Nephron (organoid): Measurements from ENCODE around the gene TMEM52.

Experiments
- H3K27ac Mint-ChIP-seq, 3 experiments: 2 replicates each; pipeline ENCODE4 v1.8.0; 2020; ENCODE audit warnings: mixed read lengths in 3 of 3, mild to moderate bottlenecking in 2 of 3, moderate library complexity in 1 of 3
- H3K27me3 Mint-ChIP-seq: 2 replicates; pipeline ENCODE4 v1.8.0; 2021; ENCODE audit warnings: low read depth, mild to moderate bottlenecking, moderate library complexity, mixed read lengths
- H3K36me3 Mint-ChIP-seq: 2 replicates; pipeline ENCODE4 v1.8.0; 2020; ENCODE audit warnings: low read depth, mixed read lengths
- H3K4me1 Mint-ChIP-seq: 2 replicates; pipeline ENCODE4 v1.8.0; 2020; ENCODE audit warnings: mixed read lengths
- H3K4me3 Mint-ChIP-seq, 3 experiments: 2 replicates each; pipeline ENCODE4 v1.8.0; 2020; ENCODE audit warnings: mild to moderate bottlenecking in 3 of 3, mixed read lengths in 3 of 3, moderate library complexity in 2 of 3
- H3K9me3 Mint-ChIP-seq: 2 replicates; pipeline ENCODE4 v1.8.0; 2020; ENCODE audit warnings: mixed read lengths
- TF ChIP-seq, protein P1 (sequence below), 3 experiments: fragments of 200-600 bp; sonication (generic); IDR thresholded peaks; one replicate each; pipeline ENCODE4 v1.5.0; 2021; ENCODE audit warnings: antibody characterized with exemption in 3 of 3; ENCODE audit not compliant: unreplicated experiment in 3 of 3

Gene TMEM52

GRCh38 chr1:1920057-1920607 lies 1.1 kb upstream of the TMEM52 start:
- Mint-ChIP-seq H3K4me1 (peaks cover 12% of the 10 kb centered on the region), H3K27me3 (peaks cover 9% of the 10 kb centered on the region), H3K36me3 (no peaks in the 10 kb centered on the region), H3K4me3 (peak overlapping the region in 1 of 3 experiments; percentile 63), H3K9me3 (no peaks in the 10 kb centered on the region), H3K27ac (no peak overlapping the region)
- TF ChIP-seq, protein P1, sequence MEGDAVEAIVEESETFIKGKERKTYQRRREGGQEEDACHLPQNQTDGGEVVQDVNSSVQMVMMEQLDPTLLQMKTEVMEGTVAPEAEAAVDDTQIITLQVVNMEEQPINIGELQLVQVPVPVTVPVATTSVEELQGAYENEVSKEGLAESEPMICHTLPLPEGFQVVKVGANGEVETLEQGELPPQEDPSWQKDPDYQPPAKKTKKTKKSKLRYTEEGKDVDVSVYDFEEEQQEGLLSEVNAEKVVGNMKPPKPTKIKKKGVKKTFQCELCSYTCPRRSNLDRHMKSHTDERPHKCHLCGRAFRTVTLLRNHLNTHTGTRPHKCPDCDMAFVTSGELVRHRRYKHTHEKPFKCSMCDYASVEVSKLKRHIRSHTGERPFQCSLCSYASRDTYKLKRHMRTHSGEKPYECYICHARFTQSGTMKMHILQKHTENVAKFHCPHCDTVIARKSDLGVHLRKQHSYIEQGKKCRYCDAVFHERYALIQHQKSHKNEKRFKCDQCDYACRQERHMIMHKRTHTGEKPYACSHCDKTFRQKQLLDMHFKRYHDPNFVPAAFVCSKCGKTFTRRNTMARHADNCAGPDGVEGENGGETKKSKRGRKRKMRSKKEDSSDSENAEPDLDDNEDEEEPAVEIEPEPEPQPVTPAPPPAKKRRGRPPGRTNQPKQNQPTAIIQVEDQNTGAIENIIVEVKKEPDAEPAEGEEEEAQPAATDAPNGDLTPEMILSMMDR (IDR thresholded peaks at IDR 0.05; ENCODE audit: unreplicated experiment in 3 of 3) = no peak

GRCh38 chr1:1919304-1920056 lies 401 bp upstream of the TMEM52 start:
- peak overlapping the region; percentile 62 to 77 (median 63) for H3K4me3 Mint-ChIP-seq
- H3K36me3 Mint-ChIP-seq = no peaks in the 10 kb centered on the region
- H3K27ac Mint-ChIP-seq = peak overlapping the region in 1 of 3 experiments; percentile 61
- no peaks in the 10 kb centered on the region for H3K9me3 Mint-ChIP-seq
- H3K4me1 Mint-ChIP-seq = peaks cover 15% of the 10 kb centered on the region
- TF ChIP-seq, protein P1 (IDR thresholded peaks at IDR 0.05; ENCODE audit: unreplicated experiment in 3 of 3) = no peak
- H3K27me3 Mint-ChIP-seq = peaks cover 7% of the 10 kb centered on the region

GRCh38 chr1:1917995-1918900 lies 831 bp downstream of the TMEM52 start:
- peak overlapping the region; percentile 57 to 62 (median 57) for H3K4me3 Mint-ChIP-seq
- TF ChIP-seq, protein P1 (IDR thresholded peaks at IDR 0.05; ENCODE audit: unreplicated experiment in 3 of 3) = no peak
- no peaks in the 10 kb centered on the region for H3K9me3 Mint-ChIP-seq
- H3K36me3 Mint-ChIP-seq = no peaks in the 10 kb centered on the region
- no peak overlapping the region for H3K27ac Mint-ChIP-seq
- H3K27me3 Mint-ChIP-seq = peaks cover 13% of the 10 kb centered on the region
- peaks cover 22% of the 10 kb centered on the region for H3K4me1 Mint-ChIP-seq

DNA sequence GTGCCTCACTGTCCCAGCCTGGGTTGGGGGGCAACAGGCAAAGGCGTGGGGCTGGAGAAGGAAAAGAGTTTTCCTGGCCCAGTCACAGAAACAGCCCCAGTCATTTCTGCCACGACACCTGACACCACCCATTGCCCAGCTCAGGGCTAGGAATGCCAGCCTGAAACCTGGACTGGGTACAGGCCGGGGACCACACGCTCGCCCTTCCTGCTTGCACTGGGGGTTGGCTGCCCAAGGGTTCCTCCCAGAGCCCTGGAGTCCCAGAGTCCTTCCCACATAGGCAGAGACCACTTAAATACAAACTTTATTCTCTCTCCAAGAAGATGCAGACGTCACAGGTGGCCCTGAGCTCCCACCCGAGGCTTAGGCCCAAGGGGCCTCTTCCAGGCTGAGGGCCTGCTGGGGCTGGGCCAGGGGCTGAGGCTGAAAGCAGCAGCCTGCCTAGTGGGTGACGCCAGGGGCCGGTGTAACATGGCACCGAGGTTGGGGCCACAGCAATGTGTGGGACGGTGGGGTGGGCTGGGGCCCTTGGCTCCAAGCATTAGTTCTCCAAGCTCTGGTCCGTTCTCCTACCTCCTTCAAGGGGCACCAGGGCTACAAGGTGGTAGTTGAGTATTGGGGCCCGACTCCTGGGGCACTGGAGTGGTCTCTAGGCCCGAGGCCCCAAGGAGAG lies 1.6 kb downstream of the TMEM52 start:
- Mint-ChIP-seq H3K4me3 (peak overlapping the region; percentile 43 to 62 (median 57)), H3K27me3 (peaks cover 13% of the 10 kb centered on the region), H3K9me3 (no peaks in the 10 kb centered on the region)

DNA sequence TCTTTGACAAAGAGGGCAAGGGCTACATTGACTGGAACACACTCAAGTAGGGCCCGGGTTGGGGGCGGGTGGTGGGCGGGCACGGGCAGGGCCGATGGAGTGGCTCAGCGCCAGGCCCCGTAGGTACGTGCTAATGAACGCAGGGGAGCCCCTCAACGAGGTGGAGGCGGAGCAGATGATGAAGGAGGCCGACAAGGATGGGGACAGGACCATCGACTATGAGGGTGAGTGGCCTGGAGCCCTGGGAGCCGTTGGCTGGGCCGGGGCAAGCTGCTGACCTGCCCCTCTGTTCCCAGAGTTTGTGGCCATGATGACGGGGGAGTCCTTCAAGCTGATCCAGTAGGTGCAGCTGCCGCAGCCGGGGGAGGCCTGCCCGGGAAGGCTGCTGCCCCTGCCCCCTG lies 2.2 kb downstream of the TMEM52 start:
- Mint-ChIP-seq H3K27me3 (peaks cover 13% of the 10 kb centered on the region), H3K9me3 (no peaks in the 10 kb centered on the region), H3K36me3 (no peaks in the 10 kb centered on the region), H3K4me1 (peaks cover 22% of the 10 kb centered on the region), H3K4me3 (peak overlapping the region in 1 of 3 experiments; percentile 42), H3K27ac (no peak overlapping the region)
- TF ChIP-seq, protein P1 (IDR thresholded peaks at IDR 0.05; ENCODE audit: unreplicated experiment in 3 of 3) = no peak

More for the DNA sequence above, 1.6 kb downstream of the TMEM52 start:
- H3K36me3 Mint-ChIP-seq = no peaks in the 10 kb centered on the region
- H3K4me1 Mint-ChIP-seq = peaks cover 22% of the 10 kb centered on the region
- TF ChIP-seq, protein P1 (IDR thresholded peaks at IDR 0.05; ENCODE audit: unreplicated experiment in 3 of 3) = no peak
- no peak overlapping the region for H3K27ac Mint-ChIP-seq
